Suprapubic skin (tissue), 4 donors: ENCODE measurements around the gene CLCNKA. TPM values are rescaled to one million over a fixed set of nuclear protein-coding genes. Genes with fewer than 3 reads are reported as not detected.

ENCODE experiments used
- DNase-seq, 2 donors: peaks; one replicate each; pipeline ENCODE4 v3.0.0-alpha.2; 2019; ENCODE audit warnings: low spot score in 2 of 2
- H3K27ac ChIP-seq: fragments of 200-600 bp; sonication (generic); one replicate; pipeline ENCODE4 v1.5.1; 2019
- H3K27me3 ChIP-seq: fragments of 200-600 bp; sonication (generic); one replicate; pipeline ENCODE4 v1.5.1; 2019
- H3K36me3 ChIP-seq: fragments of 200-600 bp; sonication (generic); one replicate; pipeline ENCODE4 v1.5.1; 2019
- H3K4me1 ChIP-seq: fragments of 200-600 bp; sonication (generic); one replicate; pipeline ENCODE4 v1.5.1; 2019
- H3K4me3 ChIP-seq: fragments of 200-600 bp; sonication (generic); one replicate; pipeline ENCODE4 v1.5.1; 2019; ENCODE audit warnings: mild to moderate bottlenecking
- H3K9me3 ChIP-seq: fragments of 200-600 bp; sonication (generic); one replicate; pipeline ENCODE4 v1.5.1; 2019
- EP300 ChIP-seq: sonication (generic); formaldehyde crosslinking; IDR thresholded peaks from one replicate; pipeline ENCODE4 v1.6.1; 2017; ENCODE audit warnings: antibody characterized with exemption
- POLR2A ChIP-seq, 2 donors: fragments of 450-650 bp; IDR thresholded peaks; one replicate each; pipeline ENCODE4 v1.6.1; 2017; ENCODE audit warnings: antibody characterized with exemption in 2 of 2, mild to moderate bottlenecking in 2 of 2, moderate library complexity in 2 of 2
- POLR2AphosphoS5 ChIP-seq, 3 donors: sonication (generic); formaldehyde crosslinking; IDR thresholded peaks; one replicate each; pipeline ENCODE4 v1.6.1; 2017; ENCODE audit warnings: antibody characterized with exemption in 3 of 3
- WGBS: methylation state at CpG from one replicate; pipeline ENCODE4 v1.1.5; 2018; 5-methylcytosine and 5-hydroxymethylcytosine counted together
- total RNA-seq, 4 donors: library from RNA; depleted of rRNA; stranded (reverse); fragments of >200 nt; gene quantifications; one replicate each; pipeline ENCODE4 v1.1.0, GENCODE V29; 2016
- TF ChIP-seq, protein P1 (sequence below), 2 donors: fragments of 200-600 bp in 1 of 2; fragments of 450-650 bp in 1 of 2; sonication (generic) in 1 of 2; IDR thresholded peaks; one replicate each; pipeline ENCODE4 v1.5.1; 2016 to 2019; ENCODE audit warnings: antibody characterized with exemption in 2 of 2, mild to moderate bottlenecking in 1 of 2, moderate library complexity in 1 of 2

The CLCNKA gene
- total RNA-seq, 4 donors from 2014 or later, result 0.23 to 1.9 (median 0.51) TPM; not detected in 1

- WGBS, result 20% methylated on average over 1 of the region's 11 CpGs
- TF ChIP-seq POLR2AphosphoS5 (IDR thresholded peaks at IDR 0.05) (peak in 1 of 3 donors; percentile 23), EP300 (no peak), POLR2A (IDR thresholded peaks at IDR 0.05) (no peak)
- TF ChIP-seq, protein P1, sequence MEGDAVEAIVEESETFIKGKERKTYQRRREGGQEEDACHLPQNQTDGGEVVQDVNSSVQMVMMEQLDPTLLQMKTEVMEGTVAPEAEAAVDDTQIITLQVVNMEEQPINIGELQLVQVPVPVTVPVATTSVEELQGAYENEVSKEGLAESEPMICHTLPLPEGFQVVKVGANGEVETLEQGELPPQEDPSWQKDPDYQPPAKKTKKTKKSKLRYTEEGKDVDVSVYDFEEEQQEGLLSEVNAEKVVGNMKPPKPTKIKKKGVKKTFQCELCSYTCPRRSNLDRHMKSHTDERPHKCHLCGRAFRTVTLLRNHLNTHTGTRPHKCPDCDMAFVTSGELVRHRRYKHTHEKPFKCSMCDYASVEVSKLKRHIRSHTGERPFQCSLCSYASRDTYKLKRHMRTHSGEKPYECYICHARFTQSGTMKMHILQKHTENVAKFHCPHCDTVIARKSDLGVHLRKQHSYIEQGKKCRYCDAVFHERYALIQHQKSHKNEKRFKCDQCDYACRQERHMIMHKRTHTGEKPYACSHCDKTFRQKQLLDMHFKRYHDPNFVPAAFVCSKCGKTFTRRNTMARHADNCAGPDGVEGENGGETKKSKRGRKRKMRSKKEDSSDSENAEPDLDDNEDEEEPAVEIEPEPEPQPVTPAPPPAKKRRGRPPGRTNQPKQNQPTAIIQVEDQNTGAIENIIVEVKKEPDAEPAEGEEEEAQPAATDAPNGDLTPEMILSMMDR (IDR thresholded peaks at IDR 0.05), result no peak
These were observed 55.0 kb downstream of the CLCNKA start for GRCh38 chr1:16076865-16077238.

DNA sequence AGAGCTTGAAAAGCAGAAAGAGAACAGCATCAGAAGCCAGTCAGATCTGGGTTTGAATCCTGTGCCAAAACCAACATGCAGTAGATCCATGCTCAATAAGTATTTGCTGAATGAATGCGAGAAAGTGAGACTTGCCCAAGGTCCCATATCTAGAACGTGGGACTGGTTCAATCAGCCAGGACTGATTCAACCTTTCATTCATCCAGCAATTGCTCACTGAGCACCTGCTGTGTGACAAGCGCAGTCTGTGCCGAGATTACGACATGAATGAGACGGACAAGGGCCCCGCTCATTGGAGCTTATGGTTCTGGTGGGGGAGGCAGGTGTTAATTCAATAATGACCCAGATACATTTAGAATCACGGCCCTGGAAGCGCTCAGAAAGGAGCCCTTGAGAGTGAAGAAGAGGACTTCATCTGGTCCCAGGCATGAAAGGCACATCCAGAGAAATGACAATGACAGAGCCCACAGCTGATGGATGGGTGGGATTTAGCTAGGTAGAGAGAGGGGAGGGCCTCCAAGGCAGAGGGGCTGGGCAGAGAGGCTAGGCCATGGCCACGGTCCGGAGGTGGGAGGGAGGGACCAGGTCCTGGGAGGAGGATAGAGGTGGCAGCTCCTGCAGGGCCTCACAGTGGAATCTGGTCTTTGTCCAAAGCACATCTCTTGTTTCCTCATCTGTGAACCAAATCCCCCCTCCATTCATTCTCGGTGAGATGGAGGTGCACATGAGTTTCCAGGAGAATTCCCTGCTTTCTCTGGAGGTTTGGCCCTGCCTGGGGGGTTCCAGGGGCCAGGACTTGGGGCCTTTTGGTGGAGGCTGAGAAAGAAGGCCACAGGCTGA lies 55.8 kb downstream of the CLCNKA start:
- Histone ChIP-seq H3K27ac (peak overlapping the region; percentile 34), H3K9me3 (no peaks in the 10 kb centered on the region), H3K36me3 (no peaks in the 10 kb centered on the region), H3K27me3 (peaks cover 5% of the 10 kb centered on the region), H3K4me1 (peaks cover 73% of the 10 kb centered on the region), H3K4me3 (no peak overlapping the region)
- TF ChIP-seq, protein P1 (IDR thresholded peaks at IDR 0.05), result no peak
- TF ChIP-seq POLR2AphosphoS5 (IDR thresholded peaks at IDR 0.05) (no peak), EP300 (no peak), POLR2A (IDR thresholded peaks at IDR 0.05) (no peak)
- no peak for DNase-seq
- WGBS, result 72% methylated on average over 12 of the region's 12 CpGs

More at GRCh38 chr1:16076865-16077238, 55.0 kb downstream of the CLCNKA start:
- H3K9me3 ChIP-seq, result no peaks in the 10 kb centered on the region
- H3K36me3 ChIP-seq, result no peaks in the 10 kb centered on the region
- H3K27me3 ChIP-seq, result peaks cover 5% of the 10 kb centered on the region
- DNase-seq, result no peak
- H3K27ac ChIP-seq, result peak overlapping the region; percentile 34
- no peak overlapping the region for H3K4me3 ChIP-seq
- H3K4me1 ChIP-seq, result peaks cover 66% of the 10 kb centered on the region

GRCh38 chr1:16078925-16079656 lies 57.3 kb downstream of the CLCNKA start:
- TF ChIP-seq, protein P1 (IDR thresholded peaks at IDR 0.05), result peak; percentile 84 to 95
- TF ChIP-seq POLR2A (IDR thresholded peaks at IDR 0.05), result no peak
- no peak for TF ChIP-seq EP300
- TF ChIP-seq POLR2AphosphoS5 (IDR thresholded peaks at IDR 0.05), result peak in 1 of 3 donors; percentile 40
- H3K4me1 ChIP-seq, result peaks cover 61% of the 10 kb centered on the region

GRCh38 chr1:16080422-16081150 lies 58.8 kb downstream of the CLCNKA start:
- 88% methylated on average over 5 of the region's 5 CpGs for WGBS
- DNase-seq, result no peak
- no peaks in the 10 kb centered on the region for H3K36me3 ChIP-seq

More at GRCh38 chr1:16078925-16079656, 57.3 kb downstream of the CLCNKA start:
- Histone ChIP-seq H3K9me3 (no peaks in the 10 kb centered on the region), H3K36me3 (no peaks in the 10 kb centered on the region), H3K27me3 (no peaks in the 10 kb centered on the region), H3K27ac (peak overlapping the region; percentile 18), H3K4me3 (no peak overlapping the region)
- 39% methylated on average over 8 of the region's 10 CpGs for WGBS
- peak in 1 of 2 donors; percentile 86 for DNase-seq

More at GRCh38 chr1:16080422-16081150, 58.8 kb downstream of the CLCNKA start:
- no peak for TF ChIP-seq EP300
- TF ChIP-seq, protein P1 (IDR thresholded peaks at IDR 0.05), result no peak
- TF ChIP-seq POLR2AphosphoS5 (IDR thresholded peaks at IDR 0.05), result no peak
- no peak for TF ChIP-seq POLR2A (IDR thresholded peaks at IDR 0.05)
- Histone ChIP-seq H3K27me3 (no peaks in the 10 kb centered on the region), H3K27ac (no peak overlapping the region), H3K9me3 (no peaks in the 10 kb centered on the region), H3K4me3 (no peak overlapping the region), H3K4me1 (peaks cover 47% of the 10 kb centered on the region)
